HG02678 (cell line): Measurements from ENCODE around the gene POLQ.
"Not testable (repeated sequence)": the region's sequence is repeated elsewhere in the genome, so short reads cannot be mapped to it uniquely, and the experiment has no call there.

Experiments
- ATAC-seq: cut with Tn5 transposase; IDR thresholded peaks from one replicate; pipeline ENCODE4 v1.9.1; 2021; ENCODE audit warnings: mild to moderate bottlenecking, moderate library complexity; ENCODE audit not compliant: unreplicated experiment

The POLQ gene

DNA sequence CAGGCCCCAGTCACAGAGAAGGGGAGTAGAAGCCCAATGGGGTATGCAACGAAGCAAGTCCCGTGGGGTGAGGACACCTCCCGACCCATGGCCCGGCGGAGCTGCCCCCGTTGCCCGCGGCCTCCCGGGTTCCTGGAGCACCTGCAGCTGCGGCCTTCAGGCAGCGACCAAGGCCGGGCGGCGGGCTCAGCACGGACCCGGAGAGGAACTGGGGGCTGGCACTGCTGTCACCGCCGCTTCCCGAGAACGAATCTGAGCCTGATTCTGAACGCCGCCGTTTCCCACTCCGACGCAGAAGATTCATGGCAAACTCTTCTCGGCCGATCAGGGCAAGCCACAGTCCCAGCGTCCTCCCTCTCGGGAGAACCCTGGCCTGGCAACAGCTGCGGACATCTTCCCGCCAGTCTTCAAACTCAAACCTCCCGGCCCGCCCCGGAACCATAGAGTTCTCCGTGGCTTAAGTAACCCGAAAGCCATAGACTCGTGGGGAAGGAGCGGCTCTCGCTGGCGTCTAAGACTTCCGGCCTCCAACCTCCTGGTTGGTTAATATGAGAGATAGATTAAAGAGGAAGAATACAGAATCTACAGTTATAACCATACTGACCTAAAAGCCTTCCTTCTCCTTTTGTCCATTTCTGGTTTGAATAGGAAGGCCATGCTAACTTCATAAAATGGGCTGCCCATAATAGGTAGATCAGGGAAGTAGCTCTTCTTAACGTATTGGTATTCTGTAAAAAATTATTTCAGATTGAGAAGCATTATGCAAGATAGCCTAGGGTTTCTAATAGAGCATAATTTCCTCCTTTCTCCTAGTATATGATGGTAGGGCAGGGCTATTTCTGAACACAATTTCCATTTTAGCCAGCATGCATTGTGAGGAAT lies at the start of gene POLQ:
Gene POLQ, minus strand, starts transcription at position 415 of the 882 bp plus-strand sequence. Its CDS starts 111 bp downstream, at position 304.
- ATAC-seq: peak; percentile 73

DNA sequence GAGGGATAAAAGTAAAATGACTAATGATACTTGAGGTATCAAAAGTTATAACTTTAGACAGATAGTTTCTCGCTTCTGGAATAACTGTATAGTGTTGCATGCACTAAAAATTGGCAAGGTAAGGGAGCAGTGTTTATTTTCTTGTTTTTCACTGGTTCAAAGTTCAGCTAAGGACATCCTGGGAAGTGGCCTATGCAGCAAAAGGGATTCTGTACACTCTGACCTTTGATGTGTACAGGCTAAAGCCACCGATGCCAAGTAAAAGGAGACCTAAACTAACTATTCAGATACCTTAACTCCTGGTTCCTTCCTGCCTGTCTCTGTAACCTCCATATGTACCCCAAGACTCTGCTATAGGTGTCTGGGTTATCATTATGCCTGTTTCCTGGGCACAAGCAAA lies 49.1 kb upstream of the POLQ start:
- no peak for ATAC-seq

DNA sequence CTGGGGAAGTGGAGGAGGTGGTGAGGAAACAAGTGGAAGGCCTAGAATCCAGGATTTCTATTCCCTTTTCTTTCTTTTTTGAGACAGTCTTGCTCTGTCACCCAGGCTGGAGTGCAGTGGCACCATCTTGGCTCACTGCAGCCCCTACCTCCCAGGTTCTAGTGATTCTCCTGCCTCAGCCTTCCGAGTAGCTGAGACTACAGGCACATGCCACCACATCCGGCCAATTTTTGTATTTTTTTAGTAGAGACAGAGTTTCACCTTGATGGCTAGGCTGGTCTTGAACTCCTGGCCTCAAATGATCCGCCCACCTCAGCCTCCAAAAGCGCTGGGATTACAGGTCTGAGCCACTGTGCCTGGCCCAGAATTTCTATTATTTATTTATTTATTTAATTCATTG lies 48.0 kb upstream of the POLQ start:
- ATAC-seq: not testable (repeated sequence)

DNA sequence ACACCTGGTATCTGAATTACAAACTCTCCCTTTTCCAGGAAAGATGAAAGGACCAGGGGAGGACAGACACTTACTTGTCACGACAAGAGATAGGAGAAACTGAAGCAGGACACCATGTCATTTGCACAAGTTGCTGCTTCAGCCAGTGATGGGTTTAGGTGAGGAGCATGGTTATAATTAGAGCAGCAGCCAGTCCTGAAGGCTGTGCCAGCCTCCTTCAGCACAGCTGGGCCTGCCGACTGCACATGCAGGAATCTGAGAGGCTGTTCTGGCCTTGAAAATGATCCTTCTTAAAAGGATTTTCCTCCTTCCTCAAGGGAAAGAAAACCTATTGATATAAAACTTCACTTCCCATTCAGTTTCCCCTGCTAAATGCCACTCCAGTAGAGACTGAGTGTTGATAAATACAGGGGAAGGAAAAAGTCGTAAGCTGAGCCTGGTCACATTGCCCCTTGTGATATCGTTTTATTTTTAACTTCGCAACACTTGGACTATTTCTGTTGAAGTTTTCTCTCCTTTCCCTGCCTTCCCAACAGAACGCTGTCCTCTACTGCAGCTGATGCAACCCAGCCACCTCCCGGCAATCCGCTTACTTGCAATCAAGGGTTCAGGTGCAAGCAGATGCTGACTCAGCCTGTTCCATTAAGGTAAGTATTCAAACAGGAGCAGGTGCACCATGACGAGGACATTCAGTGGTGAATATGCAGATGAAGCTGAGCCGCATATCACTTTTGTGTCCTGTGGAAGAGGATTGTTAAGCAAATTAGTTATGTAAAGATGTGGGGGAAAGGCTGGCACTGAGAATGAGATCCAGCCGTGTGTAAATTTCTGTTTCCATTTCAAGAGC lies 47.3 kb upstream of the POLQ start, which contains the start of gene FBXO40:
Gene FBXO40, plus strand, starts transcription at position 524 of the 847 bp plus-strand sequence. CDS start 27,197 bp downstream, outside the sequence.
- ATAC-seq: peak; percentile 86

DNA sequence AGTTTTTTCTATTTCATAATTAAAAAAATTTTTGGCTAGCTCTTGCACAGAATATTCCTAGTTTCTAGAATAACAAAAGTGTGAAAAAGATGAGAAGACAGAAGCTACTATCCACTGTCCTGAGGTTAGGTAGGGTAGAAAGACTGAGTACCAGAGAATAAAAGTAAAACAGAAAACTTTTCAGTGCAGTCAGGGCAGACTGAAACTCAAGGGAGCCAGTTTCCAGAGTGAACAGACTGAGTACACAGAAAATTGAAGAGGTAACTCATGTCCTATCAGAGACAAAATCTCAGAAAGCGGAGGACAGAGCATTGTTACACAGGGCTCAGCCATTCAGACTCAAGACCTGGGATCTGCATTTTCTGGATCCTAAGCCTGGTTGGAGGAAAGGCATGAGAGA lies 38.6 kb upstream of the POLQ start:
- no peak for ATAC-seq

DNA sequence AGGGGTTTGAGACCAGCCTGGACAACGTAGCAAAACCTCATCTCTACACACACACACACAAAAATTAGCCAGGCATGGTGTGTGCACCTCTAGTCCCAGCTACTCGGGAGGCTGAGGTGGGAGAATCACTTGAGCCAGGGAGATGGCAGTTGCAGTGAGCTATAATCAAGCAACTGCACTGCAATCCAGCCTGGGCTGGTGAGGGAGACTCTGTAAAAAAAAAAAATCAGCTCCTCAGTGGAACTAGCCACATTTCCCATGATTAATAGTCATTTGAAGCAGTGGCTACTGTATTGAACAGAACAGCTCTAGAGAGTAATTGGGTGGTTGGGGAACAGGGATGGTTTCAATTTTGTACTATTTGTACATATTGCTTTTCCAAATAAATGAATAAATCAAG lies 35.9 kb upstream of the POLQ start:
- ATAC-seq: no peak

DNA sequence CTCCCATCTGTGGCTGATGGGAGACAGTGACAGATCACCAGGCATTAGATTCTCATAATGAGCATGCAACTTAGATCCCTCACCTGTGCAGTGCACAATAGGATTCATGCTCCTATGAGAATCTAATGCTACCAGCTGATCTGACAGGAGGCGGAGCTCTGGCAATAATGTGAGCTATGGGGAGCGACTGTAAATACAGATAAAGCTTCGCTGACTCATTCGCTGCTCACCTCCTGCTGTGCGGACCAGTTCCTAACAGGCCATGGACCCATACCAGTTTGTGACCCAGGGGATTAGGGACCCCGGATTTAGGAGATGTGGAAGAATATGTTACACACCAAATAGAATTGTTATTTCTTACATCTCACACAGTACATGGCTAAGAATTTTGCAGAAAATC lies 28.7 kb upstream of the POLQ start:
- no peak for ATAC-seq

DNA sequence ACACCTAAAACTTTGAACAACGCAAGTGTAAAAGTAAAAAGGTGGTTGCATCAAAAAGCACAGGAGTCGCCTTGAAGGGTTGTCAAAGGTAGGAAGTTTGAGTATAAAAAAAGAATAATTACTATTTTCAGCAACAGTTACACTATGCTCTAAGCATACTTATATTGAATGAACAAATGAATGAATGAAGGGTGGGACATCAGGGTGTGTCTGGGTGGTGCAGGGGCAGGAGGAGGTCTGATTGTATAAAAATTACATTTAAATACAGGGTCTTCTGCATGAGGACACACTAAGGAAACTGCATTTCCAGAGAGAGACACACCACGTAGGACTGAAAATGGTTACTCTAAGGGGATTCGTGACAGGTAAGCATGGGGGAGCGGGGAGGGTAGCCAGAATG lies 21.9 kb upstream of the POLQ start, which contains the start of gene ARGFX:
Gene ARGFX, plus strand, starts transcription at position 301 of the 400 bp plus-strand sequence. CDS start 2,765 bp downstream, outside the sequence.
- no peak for ATAC-seq

DNA sequence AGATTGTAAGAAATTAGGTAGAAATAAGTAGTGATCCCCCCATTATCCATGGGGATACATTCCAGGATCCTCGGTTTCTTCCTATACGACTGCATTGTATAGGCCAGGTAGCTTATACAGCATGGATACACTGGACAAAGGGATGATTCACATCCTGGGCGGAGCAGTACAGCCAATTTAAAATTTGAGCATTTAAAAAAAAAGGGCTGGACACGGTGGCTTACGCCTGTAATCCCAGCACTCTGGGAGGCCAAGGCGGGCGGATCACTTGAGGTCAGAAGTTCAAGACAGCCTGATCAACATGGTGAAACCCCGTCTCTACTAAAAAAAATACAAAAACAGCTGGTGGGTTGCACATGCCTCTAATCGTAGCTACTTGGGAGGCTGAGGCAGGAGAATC lies 21.0 kb upstream of the POLQ start:
- no peak for ATAC-seq

DNA sequence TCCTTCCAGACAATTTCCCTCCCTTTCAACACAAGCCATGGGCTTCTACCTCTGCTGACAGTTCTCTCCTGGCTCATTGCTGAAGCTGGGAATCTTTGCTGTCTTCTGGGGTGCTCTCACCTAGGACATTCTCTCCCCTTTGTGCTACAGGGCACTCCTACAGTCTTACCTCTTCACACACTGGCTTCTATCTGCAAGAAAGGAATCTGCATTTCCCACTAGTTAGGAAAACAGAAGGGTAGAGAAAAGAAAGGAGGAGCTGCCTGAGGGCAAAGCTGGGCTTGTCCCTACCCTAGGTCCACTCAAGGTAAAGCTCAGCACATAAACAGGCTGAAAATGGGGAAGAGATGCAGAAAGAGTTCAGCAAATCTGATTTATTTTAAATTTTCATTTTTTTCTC lies 16.4 kb upstream of the POLQ start:
- ATAC-seq: no peak

DNA sequence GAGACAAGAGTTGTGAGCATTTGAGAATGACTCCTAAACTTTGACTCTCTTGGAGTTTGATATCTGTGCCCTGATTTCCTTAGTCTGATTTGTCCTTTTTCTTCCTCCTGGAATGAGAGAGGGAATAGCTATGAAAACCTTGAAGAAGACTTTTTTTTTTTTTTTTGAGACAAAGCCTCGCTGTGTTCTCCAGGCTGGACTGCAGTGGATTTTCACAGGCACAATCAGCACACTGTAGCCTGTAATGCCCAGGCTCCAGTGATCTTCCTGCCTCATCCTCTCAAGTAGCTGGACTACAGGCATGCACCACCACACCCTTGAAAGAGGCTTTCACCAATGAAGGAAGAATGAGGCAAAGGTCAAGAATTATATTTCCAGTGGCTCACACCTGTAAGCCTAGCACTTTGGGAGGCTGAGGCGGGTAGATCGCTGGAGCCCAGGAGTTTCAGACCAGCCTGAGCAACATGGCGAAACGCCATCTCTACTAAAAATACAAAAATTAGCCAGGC lies 11.7 kb upstream of the POLQ start:
- no peak for ATAC-seq

DNA sequence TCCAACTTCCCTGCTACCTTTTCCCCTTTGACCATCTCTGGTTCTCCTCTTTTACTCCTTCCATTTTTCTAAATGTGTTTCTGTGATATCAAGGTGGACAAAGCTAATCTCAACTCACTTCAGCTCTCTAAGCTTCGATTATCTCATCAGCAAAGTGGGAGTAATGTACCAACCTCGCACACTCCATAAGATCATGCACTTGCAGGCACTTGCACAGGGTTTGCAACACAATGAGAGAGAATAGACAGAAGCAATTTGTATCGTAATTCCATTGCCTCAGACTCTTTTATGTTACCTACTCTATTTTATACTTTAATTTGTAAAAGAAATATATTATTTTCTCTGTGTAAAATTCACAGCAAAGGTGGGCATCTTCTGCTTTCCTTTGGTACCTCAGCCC lies 7.0 kb upstream of the POLQ start:
- no peak for ATAC-seq

DNA sequence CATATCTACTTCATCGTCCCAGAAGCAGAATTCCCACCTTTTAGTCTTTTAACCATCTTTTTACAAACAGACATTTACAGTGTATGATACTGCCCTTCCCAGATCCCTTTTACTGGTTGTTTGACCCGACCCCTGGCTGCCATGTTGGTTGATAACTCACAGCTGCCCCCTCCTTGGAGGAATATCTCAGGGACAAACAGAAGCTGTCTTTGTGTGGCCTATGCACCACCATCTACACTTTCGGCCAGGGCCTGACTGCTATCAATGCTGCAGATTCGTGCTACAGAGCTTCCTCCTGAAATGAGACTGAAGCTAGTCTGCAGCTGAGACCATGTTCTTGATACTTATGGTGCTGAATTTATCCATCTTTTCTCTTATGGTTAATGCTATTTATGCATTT lies 6.6 kb upstream of the POLQ start:
- no peak for ATAC-seq

DNA sequence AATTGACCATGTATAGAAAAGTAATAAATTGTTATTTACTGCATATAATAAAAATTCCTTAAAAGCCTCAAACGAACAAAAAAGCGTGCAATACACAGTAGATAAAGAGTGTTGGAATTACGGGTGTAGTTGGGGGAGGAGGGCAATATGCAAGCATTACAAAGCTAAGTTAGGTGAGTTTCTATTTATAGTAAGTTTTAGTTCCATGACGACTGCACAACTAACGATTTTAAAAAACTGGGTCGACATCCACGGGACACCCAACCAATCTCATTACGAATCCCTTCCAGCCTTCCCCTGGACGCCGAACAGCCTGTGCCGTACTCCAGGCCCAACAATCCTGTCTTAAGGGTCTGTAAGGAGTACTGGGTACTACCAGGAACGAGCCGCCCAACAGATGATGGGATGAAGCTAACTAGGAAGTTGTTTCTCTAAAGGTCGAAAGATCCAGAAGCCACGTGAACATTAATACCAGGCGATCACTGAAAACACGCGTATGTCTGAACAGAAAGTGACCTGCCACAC lies 677 bp downstream of the POLQ start:
- ATAC-seq: no peak

DNA sequence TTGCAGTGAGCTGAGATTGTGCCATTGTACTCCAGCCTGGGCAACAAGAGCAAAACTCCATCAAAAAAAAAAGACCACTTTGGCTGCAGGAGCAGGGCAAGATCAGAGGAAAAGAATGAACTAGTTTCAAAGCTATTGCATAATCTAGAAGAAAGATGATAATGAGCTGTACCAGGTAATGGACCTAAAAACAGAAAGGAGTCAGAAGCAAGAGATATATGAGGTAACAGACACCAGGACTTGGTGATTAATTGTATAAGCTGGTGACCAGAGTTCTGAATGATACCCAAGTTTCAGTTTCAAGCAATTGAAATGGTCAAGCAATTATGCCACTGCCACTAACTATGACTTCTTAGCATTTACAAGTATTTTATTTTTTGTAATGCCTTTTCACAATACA lies 2.9 kb downstream of the POLQ start:
- ATAC-seq: no peak

DNA sequence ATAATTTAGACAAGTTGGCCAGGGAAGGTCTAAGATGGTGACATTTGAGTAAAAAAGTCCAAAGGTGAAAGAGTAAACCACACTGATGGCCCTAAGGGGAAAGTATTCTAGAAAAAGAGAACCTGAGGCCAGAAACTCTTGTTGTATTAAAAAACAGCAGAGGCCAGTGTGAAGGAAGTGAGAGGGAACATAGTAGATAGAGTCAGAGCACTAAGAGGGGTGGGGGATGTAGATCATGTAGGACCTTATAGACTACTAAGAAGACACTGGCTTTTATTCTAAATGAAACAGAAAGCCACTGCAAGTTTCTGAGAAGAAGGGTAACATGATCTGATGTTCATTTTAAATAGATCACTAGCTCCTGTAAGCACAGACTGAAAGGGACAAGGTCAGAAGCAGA lies 14.5 kb downstream of the POLQ start:
- ATAC-seq: no peak

DNA sequence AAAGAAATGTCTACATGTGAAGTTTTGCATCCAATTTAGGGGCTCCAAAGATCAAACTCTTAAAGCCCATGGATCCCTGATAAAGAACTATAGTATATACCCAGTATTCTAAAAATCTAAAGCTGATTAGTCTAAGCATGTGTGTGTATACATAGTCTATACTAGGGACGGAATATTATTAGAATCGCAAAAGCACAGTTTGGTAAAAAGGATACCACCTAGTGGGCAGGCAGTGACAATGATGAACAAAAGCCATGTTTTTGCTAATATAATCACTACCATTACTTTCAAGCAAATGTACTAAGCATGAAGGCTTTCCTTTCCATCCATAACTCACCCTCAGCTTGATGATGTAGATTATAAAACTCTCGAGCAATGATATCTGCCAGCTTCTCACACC lies 16.5 kb downstream of the POLQ start:
- no peak for ATAC-seq

DNA sequence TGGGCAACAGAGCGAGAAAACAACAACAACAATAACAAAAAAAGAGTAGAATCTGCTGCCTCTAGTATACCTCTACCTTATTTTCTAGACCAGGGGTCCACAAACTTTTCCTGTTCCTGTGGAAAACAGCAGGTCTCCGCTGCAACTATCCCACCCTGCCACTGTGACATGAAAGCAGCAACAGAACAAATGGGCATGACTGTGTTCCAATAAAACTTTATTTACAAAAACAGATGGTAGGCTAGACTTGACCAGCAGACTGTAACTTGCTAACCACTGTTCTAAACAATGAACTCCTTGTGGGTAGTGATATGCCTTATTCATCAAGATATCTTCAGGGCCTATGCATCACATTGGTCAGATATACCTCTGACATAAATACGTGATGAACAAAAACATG lies 25.3 kb downstream of the POLQ start:
- ATAC-seq: no peak

DNA sequence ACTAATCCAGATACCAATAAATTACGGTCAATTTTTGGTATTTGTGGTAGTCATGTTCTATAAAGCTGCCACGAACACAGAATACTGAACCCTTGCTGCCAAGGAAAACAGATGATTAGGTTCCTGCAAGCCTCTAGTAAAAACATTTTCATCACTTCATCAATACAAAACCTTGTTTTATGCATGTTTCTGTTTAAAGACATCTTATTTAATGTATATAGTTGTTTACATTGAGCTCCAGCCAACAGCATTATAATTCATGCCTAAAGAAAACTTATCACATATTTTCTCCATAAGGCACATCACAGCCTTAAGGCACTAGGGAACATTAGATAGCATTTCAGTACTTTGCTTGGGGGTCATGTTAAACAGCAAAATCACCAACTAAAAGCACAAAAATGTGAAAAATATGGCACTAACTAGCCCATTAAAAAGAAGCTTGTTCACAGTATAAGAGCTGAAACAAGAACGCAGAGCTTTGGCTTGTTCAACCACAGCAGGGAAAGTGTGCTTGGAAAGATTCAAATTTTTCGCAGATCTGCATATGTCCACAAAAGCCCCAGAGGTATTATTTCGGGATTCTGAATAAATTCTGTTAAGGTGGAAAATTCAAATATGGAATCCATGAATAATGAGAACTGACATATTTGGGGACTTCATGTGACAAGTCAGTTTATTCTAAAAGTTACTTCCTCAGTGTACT lies 27.7 kb downstream of the POLQ start:
- ATAC-seq: no peak

DNA sequence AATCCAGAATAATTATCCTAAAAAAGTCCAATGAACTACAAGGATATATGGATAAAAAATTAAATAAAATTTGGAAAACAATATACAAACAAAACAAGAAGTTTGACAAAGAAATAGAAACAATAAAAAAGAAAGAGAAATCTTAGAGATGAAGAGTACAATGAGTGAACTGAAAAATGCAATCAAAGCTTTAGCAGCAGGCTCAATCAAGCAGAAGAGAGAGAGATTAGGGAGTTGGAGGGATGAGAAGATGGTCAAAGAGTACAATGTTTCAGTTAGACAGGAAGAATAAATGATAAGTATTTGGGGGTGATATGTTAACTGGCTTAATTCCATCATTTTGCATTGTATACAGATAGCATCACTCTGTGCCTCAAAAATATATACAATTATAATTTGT lies 29.9 kb downstream of the POLQ start:
- ATAC-seq: no peak

DNA sequence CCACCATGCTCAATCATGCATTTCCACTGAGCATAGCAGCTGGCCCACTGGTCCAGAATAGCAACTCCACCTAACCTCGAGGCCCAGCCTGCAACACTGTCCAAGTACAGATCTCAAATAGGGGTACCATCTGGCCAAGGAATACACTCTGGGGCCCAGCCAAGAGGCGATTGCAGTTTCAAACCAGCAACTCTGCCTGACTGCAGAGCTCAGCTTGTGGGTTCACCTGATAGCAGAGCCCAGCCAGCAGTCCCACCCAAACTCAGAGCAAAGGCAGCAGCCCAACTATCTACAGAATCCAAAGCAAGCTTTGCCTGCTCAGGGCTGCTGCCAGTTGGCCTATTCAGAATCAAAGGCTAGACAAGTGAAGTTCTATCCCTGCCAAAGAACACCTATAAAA lies 30.5 kb downstream of the POLQ start:
- ATAC-seq: no peak
